Adrenal gland (tissue), 12 donors: ENCODE measurements around the gene ERCC6L2. TPM values are rescaled to one million over a fixed set of nuclear protein-coding genes. Genes with fewer than 3 reads are reported as not detected.

ENCODE experiments used
- DNase-seq, 7 donors: peaks; one replicate each; pipeline ENCODE4 v3.0.0-alpha.2; 2019 to 2020
- H3K27ac ChIP-seq, 5 donors: fragments of 200-600 bp; sonication (generic) in 4 of 5; 1 replicate in 3 of 5; 2 replicates in 2 of 5; pipeline versions ENCODE4 v1.5.1 to v1.8.0; 2016 to 2020; ENCODE audit warnings: mild to moderate bottlenecking in 1 of 5
- H3K27me3 ChIP-seq: fragments of 200-600 bp; 2 replicates; pipeline ENCODE4 v1.8.0; 2021
- H3K36me3 ChIP-seq, 2 donors: fragments of 200-600 bp; replicated peaks in 1 of 2; 1 replicate in 1 of 2; 2 replicates in 1 of 2; pipeline versions ENCODE4 v1.5.1 to v1.8.0; 2018 to 2022
- H3K4me1 ChIP-seq, 2 donors: fragments of 200-600 bp; replicated peaks in 1 of 2; 1 replicate in 1 of 2; 2 replicates in 1 of 2; pipeline versions ENCODE4 v1.5.1 to v1.8.0; 2018 to 2021
- H3K4me3 ChIP-seq, 4 donors: fragments of 200-600 bp; sonication (generic) in 3 of 4; one replicate each; pipeline ENCODE4 v1.5.1; 2016 to 2018
- H3K9me3 ChIP-seq, 3 donors: fragments of 200-600 bp; sonication (generic) in 1 of 3; replicated peaks in 1 of 3; 1 replicate in 2 of 3; 2 replicates in 1 of 3; pipeline versions ENCODE4 v1.5.1 to v1.8.0; 2016 to 2021
- CTCF ChIP-seq, 6 experiments: fragments of 450-650 bp in 4 of 6; fragments of 200-600 bp in 2 of 6; sonication (generic) in 1 of 6; IDR thresholded peaks; 1 replicate in 5 of 6; 2 replicates in 1 of 6; pipeline versions ENCODE4 v1.5.1 to v1.8.0; 2016 to 2021; ENCODE audit warnings: antibody characterized with exemption in 6 of 6, mild to moderate bottlenecking in 2 of 6, moderate library complexity in 1 of 6
- POLR2A ChIP-seq, 2 donors: fragments of 450-650 bp; IDR thresholded peaks; one replicate each; pipeline ENCODE4 v1.6.1; 2017; ENCODE audit warnings: antibody characterized with exemption in 2 of 2, mild to moderate bottlenecking in 2 of 2, moderate library complexity in 1 of 2
- WGBS, 4 donors: extraction: QIAGEN DNeasy Blood & Tissue Kit in 2 of 4; methylation state at CpG; one replicate each; pipeline versions ENCODE4 v1.1.5 to v1.1.7; 2013 to 2017; 5-methylcytosine and 5-hydroxymethylcytosine counted together
- intact Hi-C, 2 donors: fragments of 100-400 bp; cut with DNase I; formaldehyde crosslinking; loops; one replicate each; pipeline versions ENCODE4 v1.14.1 to v1.15.0; 2022 to 2023
- polyA plus RNA-seq, 3 donors: library from polyadenylated mRNA; stranded (reverse); fragments of 200-250 nt in 2 of 3; fragments of 350-450 nt in 1 of 3; fragmentation: Illumina TruSeq in 1 of 3; extraction: RNeasy Lipid Tissue Mini Kit (QIAGEN cat#74804) in 1 of 3; gene quantifications; one replicate each; pipeline ENCODE4 v1.2.3, GENCODE V29; 2013 to 2014
- total RNA-seq, 9 donors: library from RNA; depleted of rRNA in 4 of 9; stranded (reverse); fragments of >200 nt in 4 of 9; fragments of 120-200 nt in 1 of 9; fragmentation: NEBNext Ultra II Directional in 1 of 9; extraction: Animal tissue kit (Norgen Biotek cat#: 25700) in 1 of 9; gene quantifications; one replicate each; pipeline versions ENCODE4 v1.1.0 to v1.2.4, GENCODE V29; 2013 to 2023
- donor health status: healthy with polysubstance abuse.
- donor health status: Bipolar disorder and iron deficiency.
- donor health status: DM: yes; HTN: yes; CAD: no.
- donor health status: DM: no; HTN: no; CAD: no.
- donor health status: DM: no; HTN: no; CAD: no.
- donor health status: DM: yes; HTN: yes; CAD: no.

ERCC6L2 gene
- total and polyA plus RNA-seq, 12 donors = 5.6 to 93.2 (median 47.4) TPM

GRCh38 chr9:95903398-95903797 is 27.9 kb downstream of the ERCC6L2 start:
- Histone ChIP-seq H3K9me3 (no peaks in the 10 kb centered on the region), H3K27ac (no peak overlapping the region), H3K4me3 (no peak overlapping the region), H3K27me3 (no peaks in the 10 kb centered on the region), H3K4me1 (peaks cover 10 to 11% of the 10 kb centered on the region in 2 donors), H3K36me3 (no peaks in the 10 kb centered on the region)
- TF ChIP-seq POLR2A (IDR thresholded peaks at IDR 0.05) = no peak
- no peak for TF ChIP-seq CTCF (IDR thresholded peaks at IDR 0.05)
- DNase-seq = no peak
- intact Hi-C loops = no loop called here

- no peak overlapping the region for H3K27ac ChIP-seq
- DNase-seq = no peak
- H3K27me3 ChIP-seq = no peaks in the 10 kb centered on the region
- peaks cover 3 to 13% of the 10 kb centered on the region in 2 donors for H3K4me1 ChIP-seq
- H3K36me3 ChIP-seq = no peaks in the 10 kb centered on the region
- TF ChIP-seq CTCF (IDR thresholded peaks at IDR 0.05) (no peak), POLR2A (IDR thresholded peaks at IDR 0.05) (no peak)
- intact Hi-C loops = no loop called here
- no peaks in the 10 kb centered on the region for H3K9me3 ChIP-seq
- WGBS, 4 donors = 88 to 96% (median 91%) methylated on average over 2 of the region's 2 CpGs
- no peak overlapping the region for H3K4me3 ChIP-seq
Measured at GRCh38 chr9:95907794-95908193, 32.3 kb downstream of the ERCC6L2 start.

DNA sequence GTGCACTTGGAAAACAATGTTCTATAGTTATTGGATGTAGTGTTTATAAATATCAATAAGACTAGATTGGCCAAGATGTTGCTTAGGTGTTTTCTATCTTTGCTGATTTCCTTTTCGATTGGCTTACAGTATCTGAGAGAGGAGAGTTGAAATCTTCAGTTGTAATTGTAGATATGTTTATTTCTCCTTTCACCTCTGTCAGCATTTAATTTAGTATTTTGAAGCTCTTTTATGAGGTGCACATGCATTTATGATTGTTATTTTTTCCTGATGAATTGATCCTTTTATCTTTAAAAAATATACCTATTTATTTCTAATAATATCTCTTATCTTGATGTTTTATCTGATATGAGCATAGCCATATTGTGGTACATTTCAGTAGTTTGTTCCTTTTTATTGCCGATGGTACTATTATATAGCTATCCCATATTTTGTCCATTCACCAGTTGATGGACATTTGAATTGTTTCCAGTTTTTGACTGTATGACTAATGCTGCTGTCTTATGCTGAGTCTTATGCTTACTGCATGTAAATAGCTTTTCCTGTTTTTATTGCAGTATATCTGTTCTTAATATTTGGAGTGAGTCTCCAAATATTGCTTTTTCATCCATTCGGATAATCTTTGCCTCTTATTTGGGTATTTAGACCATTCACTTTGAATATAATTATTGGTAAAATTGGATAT is 34.7 kb downstream of the ERCC6L2 start:
- H3K9me3 ChIP-seq = no peaks in the 10 kb centered on the region
- no peaks in the 10 kb centered on the region for H3K27me3 ChIP-seq
- H3K4me1 ChIP-seq = peaks cover 3 to 13% of the 10 kb centered on the region in 2 donors
- H3K36me3 ChIP-seq = no peaks in the 10 kb centered on the region
- H3K27ac ChIP-seq = no peak overlapping the region
- no peak for DNase-seq
- H3K4me3 ChIP-seq = no peak overlapping the region
- TF ChIP-seq POLR2A (IDR thresholded peaks at IDR 0.05) (no peak), CTCF (IDR thresholded peaks at IDR 0.05) (no peak)
- 85 to 93% (median 91%) methylated on average over 3 of the region's 3 CpGs for WGBS, 4 donors
- intact Hi-C loops = no loop called here

GRCh38 chr9:95910770-95911340 is 35.4 kb downstream of the ERCC6L2 start:
- WGBS, 4 donors = 81 to 83% (median 83%) methylated on average over 3 of the region's 3 CpGs

More at GRCh38 chr9:95910770-95911340, 35.4 kb downstream of the ERCC6L2 start:
- peaks cover 3 to 13% of the 10 kb centered on the region in 2 donors for H3K4me1 ChIP-seq
- H3K27me3 ChIP-seq = no peaks in the 10 kb centered on the region
- intact Hi-C loops = no loop called here
- H3K9me3 ChIP-seq = no peaks in the 10 kb centered on the region
- DNase-seq = no peak
- no peak overlapping the region for H3K4me3 ChIP-seq
- H3K27ac ChIP-seq = no peak overlapping the region
- TF ChIP-seq CTCF (IDR thresholded peaks at IDR 0.05) = no peak
- no peak for TF ChIP-seq POLR2A (IDR thresholded peaks at IDR 0.05)
- H3K36me3 ChIP-seq = no peaks in the 10 kb centered on the region
